ENCODE measurements around the gene OR4D9. TPM values are rescaled to one million over a fixed set of nuclear protein-coding genes. Genes with fewer than 3 reads are reported as not detected.

The OR4D9 gene
- total RNA-seq (2021), result not detected in 2 replicates
- long read RNA-seq, result 0 reads

DNA sequence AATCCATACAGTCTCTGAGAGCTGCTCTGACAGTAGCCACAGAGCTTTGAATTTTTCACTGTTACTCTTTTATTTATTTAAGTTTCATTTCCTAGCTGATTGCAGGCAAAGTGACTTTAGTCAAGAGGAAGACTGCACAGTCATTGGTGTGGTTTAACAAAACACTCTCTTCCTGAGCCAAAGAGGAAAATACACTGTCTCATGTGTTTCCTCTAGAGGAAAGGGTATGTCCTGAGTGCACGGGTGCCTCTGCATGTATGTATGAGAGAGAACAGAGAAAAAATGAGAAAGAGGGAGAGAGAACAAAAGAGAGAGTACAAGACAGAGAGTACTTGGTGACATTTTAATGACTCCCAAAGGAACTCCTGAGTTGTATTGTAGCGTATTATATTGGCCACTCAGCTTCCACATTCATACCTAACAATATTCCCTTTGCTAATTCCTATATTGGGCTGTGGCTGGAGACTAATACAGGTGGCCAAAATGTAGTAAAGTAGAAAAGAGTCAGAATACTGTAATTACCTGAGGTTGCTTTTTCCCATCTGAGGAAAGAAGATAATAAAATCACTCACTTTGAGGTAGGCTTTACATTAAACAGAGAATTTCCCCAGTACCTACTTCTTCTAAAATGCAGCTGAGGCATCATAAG is at the start of gene OR4D9:
OR4D9 (plus strand) TSS at position 599 of the 649 bp plus-strand sequence. CDS start 3,374 bp downstream, outside the sequence.
- no peaks in the 10 kb centered on the region for H3K79me1 ChIP-seq (ENCODE audit: insufficient read depth, low read depth, low read length, poor library complexity, severe bottlenecking)
- Mint-ChIP-seq H3K36me3 (ENCODE audit: insufficient read depth in 1 of 3, low read depth in 3 of 3) (no peaks in the 10 kb centered on the region), H3K4me1 (no peaks in the 10 kb centered on the region), H3K4me3 (no peak within 1 kb of the TSS), H3K9me3 (no peaks in the 10 kb centered on the region), H3K27me3 (ENCODE audit: low read depth) (no peaks in the 10 kb centered on the region), H3K27ac (no peak within 1 kb of the TSS)
- H2AFZ ChIP-seq (ENCODE audit: low read length), result no peak within 1 kb of the TSS
- H3K14ac ChIP-seq (ENCODE audit: insufficient read depth, low read length), result no peak within 1 kb of the TSS
- H3K4ac ChIP-seq (ENCODE audit: low read depth, low read length), result no peak within 1 kb of the TSS
- no peak within 1 kb of the TSS for H2BK5ac ChIP-seq (ENCODE audit: insufficient read length, low read length)
- no peaks in the 10 kb centered on the region for H3K9me3 ChIP-seq (ENCODE audit: control insufficient read depth, low read depth, low read length)
- TF ChIP-seq, protein P1, sequence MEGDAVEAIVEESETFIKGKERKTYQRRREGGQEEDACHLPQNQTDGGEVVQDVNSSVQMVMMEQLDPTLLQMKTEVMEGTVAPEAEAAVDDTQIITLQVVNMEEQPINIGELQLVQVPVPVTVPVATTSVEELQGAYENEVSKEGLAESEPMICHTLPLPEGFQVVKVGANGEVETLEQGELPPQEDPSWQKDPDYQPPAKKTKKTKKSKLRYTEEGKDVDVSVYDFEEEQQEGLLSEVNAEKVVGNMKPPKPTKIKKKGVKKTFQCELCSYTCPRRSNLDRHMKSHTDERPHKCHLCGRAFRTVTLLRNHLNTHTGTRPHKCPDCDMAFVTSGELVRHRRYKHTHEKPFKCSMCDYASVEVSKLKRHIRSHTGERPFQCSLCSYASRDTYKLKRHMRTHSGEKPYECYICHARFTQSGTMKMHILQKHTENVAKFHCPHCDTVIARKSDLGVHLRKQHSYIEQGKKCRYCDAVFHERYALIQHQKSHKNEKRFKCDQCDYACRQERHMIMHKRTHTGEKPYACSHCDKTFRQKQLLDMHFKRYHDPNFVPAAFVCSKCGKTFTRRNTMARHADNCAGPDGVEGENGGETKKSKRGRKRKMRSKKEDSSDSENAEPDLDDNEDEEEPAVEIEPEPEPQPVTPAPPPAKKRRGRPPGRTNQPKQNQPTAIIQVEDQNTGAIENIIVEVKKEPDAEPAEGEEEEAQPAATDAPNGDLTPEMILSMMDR (conservative IDR thresholded peaks at IDR 0.05), result no peak
- no peak within 1 kb of the TSS for H3K9ac ChIP-seq (ENCODE audit: extremely low read depth, insufficient read length, low read length)
- H2BK20ac ChIP-seq (ENCODE audit: low read depth, low read length, poor library complexity, severe bottlenecking), result no peak within 1 kb of the TSS
- H3K56ac ChIP-seq (ENCODE audit: insufficient read length, low read depth, low read length), result no peak within 1 kb of the TSS
- no peak within 1 kb of the TSS for H3K18ac ChIP-seq (ENCODE audit: insufficient read length, low read depth, low read length)
- H4K91ac ChIP-seq (ENCODE audit: insufficient read length, low read depth, low read length), result no peak within 1 kb of the TSS
- H2AK5ac ChIP-seq (ENCODE audit: insufficient read length, low read length), result no peak within 1 kb of the TSS
- H3K4me2 ChIP-seq (ENCODE audit: insufficient read depth, insufficient read length, low read length), result no peak within 1 kb of the TSS
- H3K23ac ChIP-seq (ENCODE audit: insufficient read length, low read depth, low read length), result no peak within 1 kb of the TSS
- WGBS (ENCODE audit: extremely low coverage, insufficient read length, low lambda C conversion rate), result no CpG with 5 or more reads among the region's 2 CpGs
- no peaks in the 10 kb centered on the region for H3K4me1 ChIP-seq (ENCODE audit: insufficient read depth, low read length)
- H3K79me2 ChIP-seq (ENCODE audit: insufficient read depth, low read length), result no peaks in the 10 kb centered on the region
- H3K23me2 ChIP-seq (ENCODE audit: insufficient read length, low read depth, low read length, poor library complexity, severe bottlenecking), result no peaks in the 10 kb centered on the region
- H2BK12ac ChIP-seq (ENCODE audit: insufficient read length, low read depth, low read length), result no peak within 1 kb of the TSS
- H4K5ac ChIP-seq (ENCODE audit: insufficient read length, low read depth, low read length), result no peak within 1 kb of the TSS
- H4K20me1 ChIP-seq (ENCODE audit: control insufficient read depth, insufficient read depth, insufficient read length), result no peaks in the 10 kb centered on the region
- DNase-seq, result no peak
- H2BK15ac ChIP-seq (ENCODE audit: low read depth, low read length), result no peak within 1 kb of the TSS; the same call in 1 of the 2 replicates
- H3T11ph ChIP-seq (ENCODE audit: low read length), result no peak within 1 kb of the TSS
- no peak within 1 kb of the TSS for H4K8ac ChIP-seq (replicated peaks; ENCODE audit: insufficient read length, low read depth, low read length)
- H3K27me3 ChIP-seq (ENCODE audit: insufficient read depth, low read length), result no peaks in the 10 kb centered on the region
- H2BK120ac ChIP-seq (ENCODE audit: low read depth, low read length, poor library complexity, severe bottlenecking), result no peak within 1 kb of the TSS
- no peak within 1 kb of the TSS for H3K27ac ChIP-seq (ENCODE audit: insufficient read length, low read depth, low read length)

Measured in H9 (cell line).